ENCODE results near the gene TCF23.
A peak's percentile ranks its signal among the peaks of the same experiment; 100 is the strongest.
"Not testable (repeated sequence)": the region's sequence is repeated elsewhere in the genome, so short reads cannot be mapped to it uniquely, and the experiment has no call there.

The TCF23 gene

GRCh38 chr2:27182346-27182745 lies 33.5 kb downstream of the TCF23 start:
- no peak for TF ChIP-seq SPI1 (IDR thresholded peaks at IDR 0.05; ENCODE audit: low read depth, low read length)
- no peak for TF ChIP-seq PAX5 (IDR thresholded peaks at IDR 0.05; ENCODE audit: insufficient read depth, low read length, severe bottlenecking)
- no peak for TF ChIP-seq TAF1 (IDR thresholded peaks at IDR 0.05; ENCODE audit: low read depth, low read length)
- TF ChIP-seq POLR2AphosphoS5 (IDR thresholded peaks at IDR 0.05; ENCODE audit: low read depth, low read length), result no peak
- no peak for TF ChIP-seq POU2F2 (IDR thresholded peaks at IDR 0.05; ENCODE audit: low read depth, low read length)
- FAIRE-seq, result no peak
- DNase-seq (ENCODE audit: insufficient read length, low spot score), result no peak

- DNase-seq (ENCODE audit: insufficient read length, low spot score) (no peak), FAIRE-seq (no peak)
- TF ChIP-seq POU2F2 (IDR thresholded peaks at IDR 0.05; ENCODE audit: low read depth, low read length) (no peak), PAX5 (IDR thresholded peaks at IDR 0.05; ENCODE audit: insufficient read depth, low read length, severe bottlenecking) (no peak), POLR2A (IDR thresholded peaks at IDR 0.05; ENCODE audit: low read depth, low read length) (no peak), POLR2AphosphoS5 (IDR thresholded peaks at IDR 0.05; ENCODE audit: low read depth, low read length) (no peak), SPI1 (IDR thresholded peaks at IDR 0.05; ENCODE audit: low read depth, low read length) (no peak), TAF1 (IDR thresholded peaks at IDR 0.05; ENCODE audit: low read depth, low read length) (no peak)
Measured at GRCh38 chr2:27184115-27184514, 35.3 kb downstream of the TCF23 start.

- no peak for FAIRE-seq
- DNase-seq (ENCODE audit: insufficient read length, low spot score), result no peak
- no peak for TF ChIP-seq POLR2A (IDR thresholded peaks at IDR 0.05; ENCODE audit: low read depth, low read length)
- TF ChIP-seq SPI1 (IDR thresholded peaks at IDR 0.05; ENCODE audit: low read depth, low read length), result peak; percentile 35; the same call in 1 of the 2 replicates
- no peak for TF ChIP-seq POU2F2 (IDR thresholded peaks at IDR 0.05; ENCODE audit: low read depth, low read length)
- no peak for TF ChIP-seq PAX5 (IDR thresholded peaks at IDR 0.05; ENCODE audit: insufficient read depth, low read length, severe bottlenecking)
- no peak for TF ChIP-seq TAF1 (IDR thresholded peaks at IDR 0.05; ENCODE audit: low read depth, low read length)
Measured at GRCh38 chr2:27185331-27186026, 36.7 kb downstream of the TCF23 start.

DNA sequence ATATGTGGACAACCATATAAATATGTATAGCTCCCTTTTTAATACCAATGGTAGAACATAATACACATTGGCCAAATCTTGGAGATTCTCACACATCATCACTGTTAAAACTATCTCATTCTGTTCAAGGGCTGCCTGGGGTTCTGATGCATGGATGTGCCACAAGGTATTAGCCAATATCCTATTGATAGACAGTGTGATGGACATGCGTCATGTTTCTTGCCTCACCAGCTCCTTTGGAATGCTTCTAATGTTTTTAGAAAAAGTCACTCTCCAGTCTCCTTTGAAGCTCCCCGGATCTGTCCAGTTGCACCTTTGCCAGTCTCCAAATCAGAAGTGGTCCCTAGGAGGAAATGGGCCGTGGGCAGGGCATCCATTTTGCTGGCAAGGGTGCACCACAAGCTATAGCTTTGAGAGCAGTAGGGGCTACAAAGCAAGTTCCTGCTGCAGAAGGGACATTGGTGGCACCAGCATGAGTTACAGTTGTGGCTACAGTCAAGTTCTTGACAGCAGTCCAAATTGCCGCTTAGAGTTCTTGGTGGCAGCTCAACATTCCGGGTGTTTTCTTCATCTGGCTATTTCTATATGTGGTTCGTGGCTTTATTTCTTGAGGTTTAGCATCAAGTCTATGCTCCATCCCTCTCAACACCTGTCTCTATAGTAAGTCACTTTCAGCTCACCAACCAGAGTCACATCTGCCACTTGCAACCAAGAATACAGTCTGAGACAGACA lies 38.0 kb downstream of the TCF23 start:
- TF ChIP-seq SPI1 (IDR thresholded peaks at IDR 0.05; ENCODE audit: low read depth, low read length), result no peak
- TF ChIP-seq POLR2A (IDR thresholded peaks at IDR 0.05; ENCODE audit: low read depth, low read length), result no peak
- TF ChIP-seq POU2F2 (IDR thresholded peaks at IDR 0.05; ENCODE audit: low read depth, low read length), result no peak
- no peak for TF ChIP-seq TAF1 (IDR thresholded peaks at IDR 0.05; ENCODE audit: low read depth, low read length)
- TF ChIP-seq POLR2AphosphoS5 (IDR thresholded peaks at IDR 0.05; ENCODE audit: low read depth, low read length), result no peak
- no peak for TF ChIP-seq PAX5 (IDR thresholded peaks at IDR 0.05; ENCODE audit: insufficient read depth, low read length, severe bottlenecking)
- FAIRE-seq (no peak), DNase-seq (ENCODE audit: insufficient read length, low spot score) (no peak)

DNA sequence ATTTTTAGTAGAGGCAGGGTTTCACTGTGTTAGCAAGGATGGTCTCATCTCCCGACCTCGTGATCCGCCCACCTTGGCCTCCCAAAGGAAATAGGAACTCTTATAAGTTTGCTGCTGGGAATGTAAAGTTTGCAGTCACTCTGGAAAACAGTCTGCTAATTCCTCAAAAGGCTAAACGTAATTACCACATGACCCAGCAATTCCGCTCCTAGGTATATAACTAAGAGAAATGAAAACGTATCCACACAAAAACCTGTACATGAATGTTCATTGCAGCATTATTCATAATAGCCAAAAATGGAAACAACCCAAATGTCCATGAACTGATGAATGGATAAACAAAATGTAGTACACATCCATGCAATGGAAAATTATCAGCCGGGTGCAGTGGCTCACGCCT lies 41.2 kb downstream of the TCF23 start:
- DNase-seq (ENCODE audit: insufficient read length, low spot score) (no peak), FAIRE-seq (no peak)
- TF ChIP-seq POLR2AphosphoS5 (IDR thresholded peaks at IDR 0.05; ENCODE audit: low read depth, low read length) (no peak), POU2F2 (IDR thresholded peaks at IDR 0.05; ENCODE audit: low read depth, low read length) (no peak), PAX5 (IDR thresholded peaks at IDR 0.05; ENCODE audit: insufficient read depth, low read length, severe bottlenecking) (no peak), POLR2A (IDR thresholded peaks at IDR 0.05; ENCODE audit: low read depth, low read length) (no peak), TAF1 (IDR thresholded peaks at IDR 0.05; ENCODE audit: low read depth, low read length) (no peak), SPI1 (IDR thresholded peaks at IDR 0.05; ENCODE audit: low read depth, low read length) (no peak)

- peak; percentile 20 for FAIRE-seq
Measured at GRCh38 chr2:27191070-27191829, 42.4 kb downstream of the TCF23 start.

DNA sequence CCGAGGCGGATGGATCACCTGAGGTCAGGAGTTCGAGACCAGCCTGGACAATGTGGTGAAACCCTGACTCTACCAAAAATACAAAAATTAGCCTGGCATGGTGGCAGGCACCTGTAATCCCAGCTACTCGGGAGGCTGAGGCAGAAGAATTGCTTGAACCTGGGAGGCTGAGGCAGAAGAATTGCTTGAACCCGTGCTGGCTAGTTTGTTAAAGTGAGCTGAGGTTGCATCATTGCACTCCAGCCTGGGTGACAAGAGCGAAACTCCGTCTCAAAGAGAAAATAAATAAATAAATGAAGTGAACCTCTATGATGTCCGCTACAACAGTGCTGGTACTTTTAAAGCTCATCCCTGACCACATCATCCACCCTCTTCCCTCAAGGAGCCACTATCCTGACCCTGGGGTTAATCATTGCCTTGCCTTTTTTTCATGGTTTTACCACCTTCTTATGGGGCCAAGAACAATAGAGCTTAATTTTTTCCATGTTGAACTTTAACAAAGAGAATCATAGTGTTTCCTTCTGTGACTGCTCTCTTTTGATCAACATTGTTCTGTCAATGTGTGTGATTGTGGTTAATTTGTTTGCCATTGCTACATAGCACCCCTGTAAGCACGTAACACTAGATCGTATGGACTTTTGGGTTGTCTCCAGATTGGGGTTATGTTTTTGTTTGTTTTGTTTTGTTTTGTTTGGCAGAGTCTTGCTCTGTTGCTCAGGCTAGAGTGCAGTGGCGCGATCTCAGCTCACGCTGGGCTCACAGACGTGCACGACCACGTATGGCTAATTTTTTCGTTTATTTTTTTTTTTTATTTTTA lies 45.9 kb downstream of the TCF23 start:
- no peak for TF ChIP-seq PAX5 (IDR thresholded peaks at IDR 0.05; ENCODE audit: insufficient read depth, low read length, severe bottlenecking)
- TF ChIP-seq SPI1 (IDR thresholded peaks at IDR 0.05; ENCODE audit: low read depth, low read length), result no peak
- no peak for TF ChIP-seq TAF1 (IDR thresholded peaks at IDR 0.05; ENCODE audit: low read depth, low read length)
- no peak for TF ChIP-seq POLR2AphosphoS5 (IDR thresholded peaks at IDR 0.05; ENCODE audit: low read depth, low read length)
- FAIRE-seq (no peak), DNase-seq (ENCODE audit: insufficient read length, low spot score) (no peak)

More at GRCh38 chr2:27191070-27191829, 42.4 kb downstream of the TCF23 start:
- TF ChIP-seq PAX5 (IDR thresholded peaks at IDR 0.05; ENCODE audit: insufficient read depth, low read length, severe bottlenecking), result no peak
- peak; percentile 46 for DNase-seq (ENCODE audit: insufficient read length, low spot score)

DNA sequence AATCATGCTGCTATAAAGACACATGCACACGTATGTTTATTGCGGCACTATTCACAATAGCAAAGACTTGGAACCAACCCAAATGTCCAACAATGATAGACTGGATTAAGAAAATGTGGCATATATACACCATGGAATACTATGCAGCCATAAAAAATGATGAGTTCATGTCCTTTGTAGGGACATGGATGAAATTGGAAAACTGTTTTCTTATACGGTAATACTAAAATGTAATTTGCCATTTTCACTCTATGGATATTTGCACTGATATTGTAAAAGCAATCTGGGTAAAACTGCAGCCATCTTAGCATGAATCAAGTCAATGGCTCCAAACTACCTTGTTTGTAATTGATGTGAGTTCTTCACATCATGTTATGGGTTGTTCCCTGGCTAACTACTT lies 47.0 kb downstream of the TCF23 start:
- not testable (repeated sequence) for FAIRE-seq; DNase-seq (ENCODE audit: insufficient read length, low spot score)

- FAIRE-seq, result peak; percentile 48
- DNase-seq (ENCODE audit: insufficient read length, low spot score), result not testable (repeated sequence)
Measured at GRCh38 chr2:27198068-27198467, 49.3 kb downstream of the TCF23 start.

Data from GM12891 (cell line).